GM12892 (cell line): Measurements from ENCODE around the gene TPST2.

Source experiments
- POLR2A ChIP-seq: IDR thresholded peaks from 2 replicates; pipeline ENCODE4 v1.6.1; 2011; ENCODE audit warnings: low read depth, low read length, control low read depth
- POLR2AphosphoS5 ChIP-seq: IDR thresholded peaks from 2 replicates; pipeline ENCODE4 v1.6.1; 2011; ENCODE audit warnings: low read depth, low read length, control low read depth
- TAF1 ChIP-seq: IDR thresholded peaks from 2 replicates; pipeline ENCODE4 v1.6.1; 2011; ENCODE audit warnings: low read depth, mild to moderate bottlenecking, control low read depth, low read length, borderline replicate concordance

DNA sequence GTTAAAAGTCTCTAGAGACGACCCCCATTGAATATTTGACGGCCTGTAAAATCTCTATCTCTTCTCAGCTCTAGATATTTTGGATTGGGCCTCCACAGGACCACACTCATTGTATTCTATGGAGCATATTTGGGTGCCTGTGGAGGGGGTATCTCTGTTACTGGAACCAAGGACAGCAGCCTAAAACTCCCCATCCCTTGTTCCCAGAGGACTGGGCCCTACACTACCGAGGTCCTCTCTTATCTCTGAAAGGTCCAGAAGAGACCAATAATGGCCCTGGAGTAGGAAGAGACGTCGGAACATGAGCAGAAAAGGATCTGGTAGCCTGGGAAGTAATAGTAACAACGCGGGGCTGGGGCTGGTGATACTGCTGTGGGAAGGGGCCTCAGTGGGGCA lies 106.9 kb downstream of the TPST2 start:
- TF ChIP-seq POLR2A (no peak), TAF1 (no peak), POLR2AphosphoS5 (no peak)
